ENCODE results near the gene PCDH19.

GRCh38 chrX:100445593-100445992 is 35.5 kb upstream of the PCDH19 start:
- TF ChIP-seq POLR2A (IDR thresholded peaks at IDR 0.05) (no peak), CTCF (IDR thresholded peaks at IDR 0.05) (no peak), EP300 (IDR thresholded peaks at IDR 0.05) (no peak), POLR2AphosphoS5 (IDR thresholded peaks at IDR 0.05) (no peak)
